DOHH2 (cell line): ENCODE measurements around the gene ARFIP1.

ENCODE experiments used
- EZH2phosphoT487 ChIP-seq: fragments of 200-600 bp; sonication (generic); IDR thresholded peaks from 2 replicates; pipeline ENCODE4 v1.6.1; 2017; ENCODE audit warnings: borderline replicate concordance, mild to moderate bottlenecking, antibody characterized with exemption, low read length, moderate library complexity, mixed read lengths
- TF ChIP-seq, protein P1 (sequence below): fragments of 200-600 bp; sonication (generic); IDR thresholded peaks from one replicate; pipeline ENCODE4 v1.5.1; 2014; ENCODE audit warnings: antibody characterized with exemption, mild to moderate bottlenecking, low read depth, low read length; ENCODE audit not compliant: poor library complexity, severe bottlenecking

DNA sequence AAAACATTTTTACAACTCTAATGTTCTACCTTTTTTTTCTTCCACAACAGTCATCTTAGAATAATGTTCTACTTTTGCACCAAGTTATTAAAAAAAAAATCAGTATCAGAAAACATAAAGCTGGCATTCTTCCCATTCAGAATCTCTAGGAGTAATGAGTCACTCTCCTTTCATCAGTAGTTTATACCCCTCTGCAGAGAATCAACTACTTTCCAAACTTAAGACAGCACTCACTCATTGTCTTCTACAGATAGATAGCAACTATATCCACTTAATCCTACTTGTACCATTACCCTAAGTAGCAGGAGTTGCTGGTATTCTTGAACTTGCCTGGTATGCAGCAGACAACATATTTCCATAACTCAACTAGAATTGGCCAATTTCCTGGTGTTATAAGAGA, 3.4 kb upstream of the ARFIP1 start:
- no peak for TF ChIP-seq EZH2phosphoT487
- TF ChIP-seq, protein P1, sequence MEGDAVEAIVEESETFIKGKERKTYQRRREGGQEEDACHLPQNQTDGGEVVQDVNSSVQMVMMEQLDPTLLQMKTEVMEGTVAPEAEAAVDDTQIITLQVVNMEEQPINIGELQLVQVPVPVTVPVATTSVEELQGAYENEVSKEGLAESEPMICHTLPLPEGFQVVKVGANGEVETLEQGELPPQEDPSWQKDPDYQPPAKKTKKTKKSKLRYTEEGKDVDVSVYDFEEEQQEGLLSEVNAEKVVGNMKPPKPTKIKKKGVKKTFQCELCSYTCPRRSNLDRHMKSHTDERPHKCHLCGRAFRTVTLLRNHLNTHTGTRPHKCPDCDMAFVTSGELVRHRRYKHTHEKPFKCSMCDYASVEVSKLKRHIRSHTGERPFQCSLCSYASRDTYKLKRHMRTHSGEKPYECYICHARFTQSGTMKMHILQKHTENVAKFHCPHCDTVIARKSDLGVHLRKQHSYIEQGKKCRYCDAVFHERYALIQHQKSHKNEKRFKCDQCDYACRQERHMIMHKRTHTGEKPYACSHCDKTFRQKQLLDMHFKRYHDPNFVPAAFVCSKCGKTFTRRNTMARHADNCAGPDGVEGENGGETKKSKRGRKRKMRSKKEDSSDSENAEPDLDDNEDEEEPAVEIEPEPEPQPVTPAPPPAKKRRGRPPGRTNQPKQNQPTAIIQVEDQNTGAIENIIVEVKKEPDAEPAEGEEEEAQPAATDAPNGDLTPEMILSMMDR: no peak
